Epithelial cell of esophagus (primary cell): ENCODE measurements around the gene SLC18A2.

Experiments used
- DNase-seq: peaks from one replicate; pipeline ENCODE4 v3.0.0; 2010; ENCODE audit warnings: low read depth
- H3K4me3 ChIP-seq: 2 replicates; pipeline ENCODE4 v1.5.1; 2011; ENCODE audit warnings: mild to moderate bottlenecking, low read length, control low read depth
- TF ChIP-seq, protein P1 (sequence below): IDR thresholded peaks from 2 replicates; pipeline ENCODE4 v1.5.1; 2011; ENCODE audit warnings: low read depth, mild to moderate bottlenecking, low read length, control low read depth, inconsistent platforms; ENCODE audit not compliant: insufficient read depth; ENCODE audit errors: missing control alignments

Gene SLC18A2

GRCh38 chr10:117221156-117221711 lies 19.7 kb upstream of the SLC18A2 start:
- TF ChIP-seq, protein P1, sequence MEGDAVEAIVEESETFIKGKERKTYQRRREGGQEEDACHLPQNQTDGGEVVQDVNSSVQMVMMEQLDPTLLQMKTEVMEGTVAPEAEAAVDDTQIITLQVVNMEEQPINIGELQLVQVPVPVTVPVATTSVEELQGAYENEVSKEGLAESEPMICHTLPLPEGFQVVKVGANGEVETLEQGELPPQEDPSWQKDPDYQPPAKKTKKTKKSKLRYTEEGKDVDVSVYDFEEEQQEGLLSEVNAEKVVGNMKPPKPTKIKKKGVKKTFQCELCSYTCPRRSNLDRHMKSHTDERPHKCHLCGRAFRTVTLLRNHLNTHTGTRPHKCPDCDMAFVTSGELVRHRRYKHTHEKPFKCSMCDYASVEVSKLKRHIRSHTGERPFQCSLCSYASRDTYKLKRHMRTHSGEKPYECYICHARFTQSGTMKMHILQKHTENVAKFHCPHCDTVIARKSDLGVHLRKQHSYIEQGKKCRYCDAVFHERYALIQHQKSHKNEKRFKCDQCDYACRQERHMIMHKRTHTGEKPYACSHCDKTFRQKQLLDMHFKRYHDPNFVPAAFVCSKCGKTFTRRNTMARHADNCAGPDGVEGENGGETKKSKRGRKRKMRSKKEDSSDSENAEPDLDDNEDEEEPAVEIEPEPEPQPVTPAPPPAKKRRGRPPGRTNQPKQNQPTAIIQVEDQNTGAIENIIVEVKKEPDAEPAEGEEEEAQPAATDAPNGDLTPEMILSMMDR = no peak
- no peak overlapping the region for H3K4me3 ChIP-seq
- peak; percentile 75 for DNase-seq

DNA sequence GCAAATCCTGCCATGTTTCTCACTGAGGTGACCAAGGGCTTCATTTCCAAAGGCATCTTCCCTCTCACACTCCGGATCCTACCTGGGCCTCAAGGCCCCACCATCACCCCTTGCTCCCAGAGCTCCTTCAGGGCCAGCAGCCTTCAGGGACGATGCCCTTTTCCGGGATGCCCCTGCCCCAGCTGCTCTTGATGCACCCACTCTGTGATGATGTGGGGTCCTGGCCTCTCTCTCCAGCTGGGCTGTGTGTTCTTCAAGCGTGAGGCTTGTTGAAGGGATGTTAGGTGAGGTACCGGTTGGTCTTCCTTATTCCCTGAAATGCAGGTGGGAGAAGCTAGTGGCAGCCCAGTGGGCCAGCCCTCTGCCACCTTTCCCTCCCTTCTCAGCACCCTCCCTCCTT lies 18.4 kb upstream of the SLC18A2 start:
- H3K4me3 ChIP-seq = no peak overlapping the region
- no peak for DNase-seq
- TF ChIP-seq, protein P1 = no peak

DNA sequence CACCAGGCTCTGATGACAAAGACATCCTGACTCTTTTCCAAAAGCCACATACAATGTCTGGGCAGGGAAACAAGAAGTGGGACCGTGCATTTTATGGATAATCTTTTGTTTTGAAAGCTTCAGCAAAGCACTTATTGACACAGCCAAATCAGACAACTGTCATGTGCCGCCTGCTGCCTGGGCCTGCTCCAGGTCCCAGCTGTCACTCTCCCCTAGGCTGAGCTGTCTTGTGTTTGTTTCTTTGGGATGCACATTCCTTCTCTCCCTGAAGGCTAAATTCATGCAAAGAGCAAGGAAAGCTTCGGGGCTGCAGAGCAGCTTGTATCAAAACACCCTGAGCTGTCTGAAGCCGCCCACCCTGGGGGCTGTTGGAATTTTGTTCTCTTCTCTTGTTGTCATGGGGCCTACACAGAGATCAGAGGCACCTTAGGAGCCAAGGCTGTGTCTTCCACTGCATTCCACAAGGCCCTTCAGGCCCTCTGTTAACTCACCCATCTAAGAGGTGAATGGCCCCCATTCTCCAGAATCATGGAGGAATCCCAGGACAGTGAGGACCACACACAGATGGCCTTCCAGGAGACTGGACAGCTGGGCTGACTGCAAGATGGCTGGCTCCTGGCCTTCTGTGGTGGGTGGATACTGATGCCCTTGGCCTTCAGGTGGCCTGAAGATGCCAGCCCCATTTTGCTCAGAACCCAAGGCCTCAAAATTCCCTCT lies 17.8 kb upstream of the SLC18A2 start:
- TF ChIP-seq, protein P1 = no peak
- no peak overlapping the region for H3K4me3 ChIP-seq
- DNase-seq = no peak

GRCh38 chr10:117223693-117224430 lies 17.1 kb upstream of the SLC18A2 start:
- H3K4me3 ChIP-seq = no peak overlapping the region
- TF ChIP-seq, protein P1 = no peak
- DNase-seq = peak; percentile 56

- TF ChIP-seq, protein P1 = no peak
- no peak for DNase-seq
- no peak overlapping the region for H3K4me3 ChIP-seq
Observed at GRCh38 chr10:117224881-117225280, 16.0 kb upstream of the SLC18A2 start.

GRCh38 chr10:117226813-117227451 lies 14.0 kb upstream of the SLC18A2 start:
- no peak overlapping the region for H3K4me3 ChIP-seq
- peak; percentile 60 for DNase-seq
- TF ChIP-seq, protein P1 = peak; percentile 61
